SHP77 treated with DMSO at 0.1 percent for 48 hours (cell line): ENCODE results near the gene ZNF189.

Source experiments
- DNase-seq: peaks from one replicate; lab custom pipeline; 2025; lab: John Stamatoyannopoulos, UW

ZNF189 gene

DNA sequence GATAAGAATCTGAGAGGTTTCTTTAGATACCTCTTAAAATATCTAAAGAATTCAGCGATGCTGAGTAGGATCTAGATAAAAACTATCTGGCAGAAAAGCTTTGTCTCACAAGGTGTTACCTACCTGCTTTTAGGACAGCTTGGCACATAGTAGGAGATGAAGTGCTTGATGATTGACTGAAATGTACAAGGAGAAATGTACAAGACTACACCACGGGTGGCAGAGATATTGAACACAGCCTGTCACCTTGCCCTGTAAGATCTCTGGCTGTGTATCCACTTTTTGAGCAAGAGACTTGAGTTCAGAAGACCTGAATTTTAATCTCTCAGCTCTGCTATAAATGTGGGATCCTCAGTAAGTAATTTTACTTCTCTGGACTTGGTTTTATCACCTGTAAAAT lies 21.2 kb downstream of the ZNF189 start:
- DNase-seq = no peak

DNA sequence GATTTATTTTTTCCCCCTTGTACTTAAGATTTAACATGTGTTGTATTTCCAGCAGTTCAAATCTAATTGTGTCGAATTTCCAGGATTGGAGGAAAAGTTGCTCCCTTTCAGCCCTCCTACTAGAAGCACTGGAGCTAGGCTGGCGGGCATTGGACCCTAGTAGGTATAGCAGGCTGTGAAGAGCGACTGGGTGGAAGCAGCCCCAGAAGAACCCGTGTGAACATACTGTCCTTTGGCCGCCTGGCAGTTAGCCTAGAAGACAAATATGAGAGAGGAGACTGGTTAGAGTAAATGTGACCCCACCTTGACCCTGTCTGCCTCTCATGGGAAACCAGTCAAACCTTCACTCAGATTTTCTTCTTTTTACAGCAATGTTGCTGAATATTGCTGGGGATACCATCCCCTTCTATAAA lies 23.0 kb downstream of the ZNF189 start:
- no peak for DNase-seq

- DNase-seq = no peak
Observed at GRCh38 chr9:101427358-101427757, 28.7 kb downstream of the ZNF189 start.

DNA sequence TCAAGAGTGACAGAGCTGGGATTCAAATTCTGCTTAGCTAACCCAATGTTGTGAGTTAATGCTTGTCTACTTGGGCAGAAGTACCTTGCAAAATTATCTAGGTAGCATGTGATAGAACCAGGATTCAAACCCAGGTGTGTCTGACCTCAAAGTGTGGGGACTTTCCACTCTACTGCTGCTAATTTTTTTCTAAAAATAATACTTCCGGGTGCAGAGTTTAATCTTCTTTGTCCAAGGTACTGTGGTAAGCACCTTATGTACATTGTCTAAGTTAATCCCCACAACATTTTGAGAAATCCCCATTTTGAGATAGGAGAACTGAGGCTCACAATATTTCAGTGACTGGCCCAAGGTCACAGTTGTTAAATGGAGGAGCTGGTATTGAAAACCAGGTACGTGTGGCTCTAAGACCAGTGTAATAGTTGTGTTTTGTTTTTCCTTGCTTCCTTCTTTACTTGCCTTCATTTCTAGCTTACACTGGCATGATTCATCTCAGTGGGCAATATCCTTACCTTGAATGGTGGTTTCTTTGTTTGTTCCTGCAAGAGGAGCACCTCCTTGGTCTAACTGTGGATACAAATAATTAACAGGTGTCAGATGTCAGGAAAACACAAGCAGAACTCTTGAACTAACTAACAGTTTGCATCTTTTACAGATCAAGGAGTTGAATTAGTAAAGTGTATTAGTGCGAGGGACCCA lies 29.5 kb downstream of the ZNF189 start:
- DNase-seq = no peak

DNA sequence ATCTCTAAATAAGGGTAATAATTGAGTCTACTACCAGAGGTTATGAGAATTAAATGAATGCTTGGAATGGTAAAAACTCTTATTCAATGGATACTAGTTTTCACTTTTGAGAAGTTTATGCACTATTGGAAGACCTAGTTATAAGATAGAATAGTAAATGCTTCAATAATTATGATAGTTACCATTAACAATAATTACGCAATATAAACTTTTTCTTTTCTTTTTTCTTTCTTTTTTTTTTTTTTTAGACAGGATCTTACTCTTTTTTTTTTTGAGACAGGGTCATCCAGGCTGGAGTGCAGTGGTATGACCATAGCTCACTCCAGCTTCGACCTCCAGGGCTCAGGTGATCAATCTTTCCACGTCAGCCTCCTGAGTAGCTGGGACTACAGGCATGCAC lies 30.3 kb downstream of the ZNF189 start:
- no peak for DNase-seq

GRCh38 chr9:101429736-101430135 lies 31.1 kb downstream of the ZNF189 start:
- DNase-seq = no peak

DNA sequence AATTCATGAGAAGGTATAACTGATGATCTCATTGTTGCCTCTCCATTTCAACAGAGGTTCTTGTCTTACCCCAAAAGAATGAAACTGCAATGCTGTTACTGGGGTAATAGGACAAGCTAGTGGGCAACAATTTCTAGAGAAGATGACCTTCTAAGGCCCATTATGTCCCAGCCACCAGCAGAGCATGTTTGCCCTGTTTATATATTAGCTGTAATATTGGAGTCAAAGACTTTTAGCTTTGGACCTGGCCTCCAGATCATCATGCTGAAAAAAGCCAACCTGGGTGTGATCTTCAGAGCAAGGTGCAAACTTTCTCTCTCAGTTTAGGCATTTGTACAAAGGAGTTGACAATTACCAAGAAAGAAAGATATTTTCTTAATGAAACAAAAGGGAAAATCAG lies 33.5 kb downstream of the ZNF189 start:
- no peak for DNase-seq

DNA sequence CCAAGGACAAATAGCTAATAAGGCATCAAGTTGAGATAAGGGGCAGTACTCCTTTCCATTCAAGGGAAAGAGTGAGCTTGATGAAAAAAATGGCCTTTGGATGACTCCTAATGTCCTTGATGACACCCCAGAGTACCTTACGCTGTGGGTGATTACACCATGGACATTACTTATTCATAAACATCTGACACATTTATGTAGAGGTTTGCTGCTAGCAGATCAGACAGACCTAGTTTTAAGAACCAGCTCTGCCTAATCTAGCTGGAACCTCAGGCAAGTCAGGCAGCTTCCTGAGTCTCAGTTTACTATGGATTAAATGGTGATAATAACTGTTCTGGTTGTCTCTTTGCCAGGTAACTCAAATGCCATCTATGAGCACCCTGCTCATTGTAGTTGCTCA lies 34.1 kb downstream of the ZNF189 start:
- no peak for DNase-seq

DNA sequence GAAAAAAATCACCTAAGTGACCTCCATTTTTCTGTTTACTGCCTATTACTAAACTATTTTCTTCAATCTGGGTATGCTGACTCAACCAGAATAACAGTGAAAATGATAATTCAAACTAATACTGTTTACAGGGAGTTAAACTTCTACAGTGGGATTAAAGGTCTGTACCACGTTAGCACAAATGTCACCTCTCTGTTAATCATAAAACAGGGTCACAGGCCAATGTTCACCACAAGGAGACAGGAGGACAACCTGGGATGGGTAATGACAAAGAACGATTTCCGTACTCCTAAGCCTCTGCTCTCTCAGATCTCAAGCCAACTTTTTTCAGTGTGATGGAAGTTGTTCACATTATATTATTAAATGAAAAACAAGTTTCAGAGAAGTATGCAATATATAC lies 34.6 kb downstream of the ZNF189 start:
- DNase-seq = no peak

DNA sequence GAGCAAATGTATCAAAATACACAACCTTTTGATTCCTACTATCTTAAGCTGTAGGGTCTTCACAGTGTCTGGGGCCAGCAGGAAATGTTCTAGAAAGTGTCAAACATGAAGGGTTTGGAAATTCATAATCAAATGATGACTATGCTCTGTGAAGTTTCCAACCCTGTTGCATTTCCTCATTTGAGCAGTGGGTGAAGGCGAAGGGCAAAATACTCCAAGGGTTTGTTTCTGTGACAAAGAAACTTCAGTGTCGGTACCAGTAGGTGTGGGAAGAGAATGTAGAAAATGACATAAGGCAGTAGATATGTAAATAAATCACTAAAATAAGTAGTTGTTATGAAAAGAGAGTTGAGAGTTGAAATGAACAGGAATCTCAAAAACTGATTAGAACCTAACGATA lies 36.3 kb downstream of the ZNF189 start:
- DNase-seq = no peak

DNA sequence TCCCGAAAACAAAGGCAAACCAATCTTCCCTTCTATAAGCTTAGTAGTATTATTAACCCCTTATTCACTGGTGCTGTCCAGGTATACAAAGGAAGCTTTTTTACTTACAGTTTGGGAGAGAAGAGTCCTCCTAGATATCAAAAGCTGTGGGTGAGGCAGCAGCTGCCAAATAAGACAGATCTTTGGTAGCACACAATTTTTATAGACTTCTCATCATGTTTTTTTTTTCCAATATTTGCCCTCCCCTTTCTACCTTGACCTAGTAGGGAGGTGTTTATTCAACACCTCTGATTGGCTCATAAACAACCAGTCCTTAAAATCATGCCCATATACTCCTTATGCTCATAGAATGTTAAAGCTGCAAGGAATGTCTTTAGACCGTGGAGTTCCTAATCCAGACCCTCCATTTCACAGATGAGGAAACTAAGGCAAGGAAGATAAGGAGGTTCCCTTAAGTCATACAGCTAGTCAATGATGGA lies 37.0 kb downstream of the ZNF189 start, which contains the start of gene ALDOB:
TSS of gene ALDOB (minus strand) at position 174 of the 479 bp plus-strand sequence. CDS start 4,887 bp downstream, outside the sequence.
- no peak for DNase-seq

- DNase-seq = no peak
Observed at GRCh38 chr9:101437806-101438232, 39.2 kb downstream of the ZNF189 start.

DNA sequence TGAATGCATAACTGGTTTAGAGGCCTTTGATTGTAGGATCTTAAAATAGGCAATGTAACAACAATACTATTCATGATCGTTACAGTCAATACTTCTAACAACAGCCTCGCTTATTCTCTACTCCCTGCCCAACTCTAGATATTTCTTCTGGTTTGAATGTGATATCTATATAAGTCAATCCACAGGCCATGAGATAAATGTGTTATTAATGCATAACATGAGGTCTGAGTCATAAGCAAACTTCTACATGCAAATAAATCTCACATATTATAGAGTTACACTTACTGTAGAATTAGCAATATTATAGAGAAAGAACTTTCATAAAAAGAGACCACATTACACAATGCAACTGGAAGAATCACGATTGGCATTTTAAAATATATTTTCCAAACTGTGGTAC lies 39.9 kb downstream of the ZNF189 start:
- DNase-seq = no peak

- no peak for DNase-seq
Observed at GRCh38 chr9:101440714-101441230, 42.1 kb downstream of the ZNF189 start.

DNA sequence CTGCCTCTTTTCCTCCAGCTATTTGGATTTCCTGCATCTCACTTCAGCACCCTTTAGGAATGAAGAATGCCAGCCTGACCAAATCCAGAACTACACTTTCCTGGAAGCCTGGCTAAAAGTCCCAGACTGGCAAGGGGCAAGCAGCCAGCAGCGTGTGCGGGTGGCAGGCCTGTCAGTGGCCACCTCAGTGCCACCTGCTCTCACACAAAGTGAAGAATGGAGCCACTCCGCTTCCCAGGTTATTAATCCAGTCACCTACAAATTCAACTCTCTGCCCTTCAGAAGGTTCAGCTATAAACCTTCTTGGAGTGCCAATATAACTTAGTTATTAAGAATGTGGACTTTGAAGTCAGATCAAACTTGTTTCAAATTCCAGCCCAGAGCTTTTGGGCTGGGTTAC lies 43.7 kb downstream of the ZNF189 start:
- no peak for DNase-seq

DNA sequence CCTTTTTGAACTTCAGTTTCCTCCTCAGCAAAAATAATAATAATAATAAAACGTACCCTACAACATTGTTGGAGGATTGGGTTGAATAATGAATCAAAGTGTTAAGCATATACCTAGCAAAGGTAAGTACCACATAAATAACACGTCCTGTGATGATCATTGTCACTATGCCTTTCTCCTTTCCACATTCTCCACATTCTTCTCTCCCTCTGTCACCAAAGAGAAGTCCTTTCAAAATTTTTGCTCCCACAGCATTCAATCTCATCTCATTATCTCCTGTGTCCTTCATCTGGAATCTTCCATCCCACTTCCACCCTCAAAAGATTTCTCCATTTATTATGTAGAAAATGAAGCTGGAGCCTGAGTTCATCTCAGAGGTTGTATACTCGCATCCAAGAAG lies 44.1 kb downstream of the ZNF189 start:
- no peak for DNase-seq

DNA sequence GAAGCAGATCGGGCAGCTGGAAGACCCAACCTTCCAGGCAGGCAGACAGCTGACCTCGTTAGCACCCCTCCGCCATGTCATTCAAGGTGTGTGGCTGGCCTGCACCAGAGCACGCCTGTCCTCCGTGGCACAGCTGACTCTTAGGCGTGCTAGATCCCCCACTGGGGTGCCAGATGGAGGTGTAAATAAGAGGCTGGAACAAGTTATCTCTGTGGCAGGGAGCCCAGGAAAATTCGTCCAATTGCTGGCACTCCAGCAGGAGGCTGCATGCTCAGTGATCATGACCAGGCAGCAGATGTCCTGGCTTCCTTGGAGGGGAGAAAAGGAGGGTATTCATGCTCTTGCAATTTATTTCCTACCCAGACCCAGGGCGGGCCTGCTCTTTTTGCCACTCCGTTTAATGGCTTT lies 44.7 kb downstream of the ZNF189 start:
- DNase-seq = no peak

GRCh38 chr9:101445353-101446029 lies 46.8 kb downstream of the ZNF189 start:
- no peak for DNase-seq

GRCh38 chr9:101446732-101447131 lies 48.1 kb downstream of the ZNF189 start:
- DNase-seq = no peak

DNA sequence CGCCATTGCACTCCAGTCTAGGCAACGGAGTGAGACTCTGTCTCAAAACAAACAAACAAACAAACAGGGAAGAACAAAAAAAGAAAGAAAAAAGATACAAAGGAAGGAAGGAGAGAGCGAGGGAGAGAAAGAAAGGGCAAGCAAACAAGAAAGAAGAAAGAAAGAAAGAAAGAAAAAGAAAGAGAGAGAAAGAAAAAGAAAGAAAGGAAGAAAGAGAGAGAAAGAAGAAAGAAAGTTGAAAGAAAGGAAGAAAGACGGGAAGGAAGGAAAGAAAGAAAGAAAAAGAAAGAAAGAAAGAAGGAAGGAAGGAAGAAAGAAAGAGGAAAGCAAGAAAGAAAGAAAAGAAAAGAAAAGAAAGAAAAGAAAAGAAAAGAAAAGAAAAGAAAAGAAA lies 50.0 kb downstream of the ZNF189 start:
- no peak for DNase-seq

GRCh38 chr9:101449071-101449721 lies 50.5 kb downstream of the ZNF189 start:
- DNase-seq = peak; percentile 77

DNA sequence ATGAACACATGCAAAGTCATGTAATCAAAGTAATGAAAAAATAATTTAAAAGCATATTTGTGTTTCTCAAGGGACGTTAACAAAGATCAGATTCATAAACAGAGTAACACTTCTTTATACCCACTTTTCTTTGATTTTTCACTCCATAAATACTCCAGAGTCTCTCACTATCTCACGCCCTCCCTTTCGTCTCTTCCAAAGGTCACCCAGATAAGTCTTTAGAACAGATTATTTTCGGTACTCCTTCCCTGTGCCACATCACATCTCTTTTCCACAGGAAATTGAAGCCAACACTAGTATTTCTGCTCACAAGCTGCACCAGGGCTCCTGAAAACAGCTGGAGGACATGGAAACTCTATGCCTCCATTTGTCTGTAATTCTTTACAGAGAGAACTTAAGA lies 52.3 kb downstream of the ZNF189 start:
- DNase-seq = no peak

GRCh38 chr9:101451498-101451897 lies 52.8 kb downstream of the ZNF189 start:
- DNase-seq = no peak
